ENCODE results near the gene TRAK1. TPM values are rescaled to one million over a fixed set of nuclear protein-coding genes. Genes with fewer than 3 reads are reported as not detected.

Gene TRAK1
- total RNA-seq, 1 donor from 2014 or later = 41.7 TPM

DNA sequence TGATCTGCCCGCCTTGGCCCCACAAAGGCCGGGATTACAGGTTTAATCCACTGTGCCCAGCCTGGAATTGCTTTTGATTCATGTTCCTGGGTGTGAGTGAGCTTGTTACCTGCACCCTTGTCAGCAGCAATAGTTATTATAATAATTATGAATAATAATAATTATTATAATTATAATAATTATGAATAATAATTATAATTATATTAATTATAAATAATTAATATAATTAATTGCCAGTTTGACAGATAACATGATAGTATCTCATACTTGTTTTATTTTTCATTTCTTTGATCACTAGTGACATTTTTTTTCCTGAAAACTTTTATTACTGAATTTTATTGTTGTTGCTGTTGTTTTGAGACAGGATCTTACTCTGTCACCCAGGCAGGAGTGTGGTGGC, 21.1 kb upstream of the TRAK1 start:
- no peaks in the 10 kb centered on the region for H3K27me3 ChIP-seq (ENCODE audit: control insufficient read depth, insufficient read depth, low read length)
- no peak overlapping the region for H3K4me3 ChIP-seq (ENCODE audit: low read depth, low read length)
- TF ChIP-seq, protein P1, sequence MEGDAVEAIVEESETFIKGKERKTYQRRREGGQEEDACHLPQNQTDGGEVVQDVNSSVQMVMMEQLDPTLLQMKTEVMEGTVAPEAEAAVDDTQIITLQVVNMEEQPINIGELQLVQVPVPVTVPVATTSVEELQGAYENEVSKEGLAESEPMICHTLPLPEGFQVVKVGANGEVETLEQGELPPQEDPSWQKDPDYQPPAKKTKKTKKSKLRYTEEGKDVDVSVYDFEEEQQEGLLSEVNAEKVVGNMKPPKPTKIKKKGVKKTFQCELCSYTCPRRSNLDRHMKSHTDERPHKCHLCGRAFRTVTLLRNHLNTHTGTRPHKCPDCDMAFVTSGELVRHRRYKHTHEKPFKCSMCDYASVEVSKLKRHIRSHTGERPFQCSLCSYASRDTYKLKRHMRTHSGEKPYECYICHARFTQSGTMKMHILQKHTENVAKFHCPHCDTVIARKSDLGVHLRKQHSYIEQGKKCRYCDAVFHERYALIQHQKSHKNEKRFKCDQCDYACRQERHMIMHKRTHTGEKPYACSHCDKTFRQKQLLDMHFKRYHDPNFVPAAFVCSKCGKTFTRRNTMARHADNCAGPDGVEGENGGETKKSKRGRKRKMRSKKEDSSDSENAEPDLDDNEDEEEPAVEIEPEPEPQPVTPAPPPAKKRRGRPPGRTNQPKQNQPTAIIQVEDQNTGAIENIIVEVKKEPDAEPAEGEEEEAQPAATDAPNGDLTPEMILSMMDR (IDR thresholded peaks at IDR 0.05; ENCODE audit: insufficient read depth, low read length, poor library complexity, severe bottlenecking) = no peak
- H3K36me3 ChIP-seq (ENCODE audit: control insufficient read depth, insufficient read depth, low read length) = no peaks in the 10 kb centered on the region
- DNase-seq (ENCODE audit: low read depth) = no peak

DNA sequence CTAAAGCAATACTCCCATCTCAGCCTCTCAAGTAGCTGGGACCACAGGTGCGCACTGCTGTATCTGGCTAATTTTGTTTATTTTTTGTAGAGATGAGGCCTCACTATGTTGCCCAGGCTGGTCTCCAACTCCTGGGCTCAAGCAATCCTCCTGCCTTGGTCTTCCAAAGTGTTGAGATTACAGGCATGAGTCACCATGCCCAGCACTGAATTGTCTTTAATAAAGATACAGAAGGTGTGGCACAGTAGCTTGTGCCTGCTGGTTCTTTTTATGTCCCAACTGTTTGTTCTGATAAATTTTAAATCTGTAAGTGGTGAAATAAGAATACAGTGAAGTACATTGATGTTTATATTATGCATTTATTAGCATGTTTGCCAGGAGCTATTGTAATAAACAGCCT, 20.6 kb upstream of the TRAK1 start:
- TF ChIP-seq, protein P1 (IDR thresholded peaks at IDR 0.05; ENCODE audit: insufficient read depth, low read length, poor library complexity, severe bottlenecking) = no peak
- Histone ChIP-seq H3K36me3 (ENCODE audit: control insufficient read depth, insufficient read depth, low read length) (no peaks in the 10 kb centered on the region), H3K4me3 (ENCODE audit: low read depth, low read length) (no peak overlapping the region), H3K27me3 (ENCODE audit: control insufficient read depth, insufficient read depth, low read length) (no peaks in the 10 kb centered on the region)
- DNase-seq (ENCODE audit: low read depth) = no peak

DNA sequence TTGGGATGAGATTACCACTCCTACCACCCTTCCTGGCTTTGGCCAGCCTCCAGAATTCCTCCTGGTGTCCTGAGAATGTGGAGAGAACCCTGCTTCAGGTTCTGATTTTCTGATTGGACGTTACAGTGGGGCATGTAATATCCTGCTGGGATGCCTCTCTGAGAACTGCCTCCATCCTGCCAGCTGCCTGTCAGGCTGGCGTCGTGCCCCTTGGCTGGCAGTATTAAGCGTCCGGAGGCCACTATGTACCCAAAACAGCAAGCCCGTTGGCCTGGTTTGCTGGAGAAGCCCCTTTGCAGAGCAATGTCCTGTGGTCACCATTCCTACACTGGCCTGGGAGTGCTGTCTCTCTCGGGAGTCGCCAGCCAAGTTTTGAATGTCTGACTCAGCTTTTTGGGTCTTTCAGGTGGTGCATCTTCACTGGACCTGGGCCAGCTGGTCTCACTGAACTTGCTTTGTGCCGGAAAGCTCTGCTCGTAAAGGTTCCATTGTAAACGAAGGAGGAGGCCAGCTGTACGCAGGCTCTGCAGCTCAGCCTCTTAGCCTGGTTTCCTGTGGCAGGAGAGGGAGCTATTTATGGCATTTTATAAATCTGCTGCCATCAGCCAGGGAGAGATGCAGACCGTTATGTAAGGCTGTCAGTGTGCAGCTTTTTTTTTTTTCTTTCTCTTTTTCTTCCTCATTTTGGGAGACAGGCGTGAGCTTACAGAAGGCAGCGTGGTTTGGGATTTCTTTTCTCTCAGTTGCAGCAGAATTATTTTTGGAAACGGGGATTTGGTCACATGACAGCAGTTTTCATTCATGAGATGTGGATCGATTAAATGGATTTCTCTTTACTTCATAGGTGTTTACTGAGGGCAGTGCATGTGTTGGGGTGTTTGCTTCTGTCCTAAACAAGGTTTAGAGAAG, 19.0 kb upstream of the TRAK1 start:
- no peaks in the 10 kb centered on the region for H3K27me3 ChIP-seq (ENCODE audit: control insufficient read depth, insufficient read depth, low read length)
- no peak overlapping the region for H3K4me3 ChIP-seq (ENCODE audit: low read depth, low read length)
- no peaks in the 10 kb centered on the region for H3K36me3 ChIP-seq (ENCODE audit: control insufficient read depth, insufficient read depth, low read length)
- TF ChIP-seq, protein P1 (IDR thresholded peaks at IDR 0.05; ENCODE audit: insufficient read depth, low read length, poor library complexity, severe bottlenecking) = no peak
- no peak for DNase-seq (ENCODE audit: low read depth)

DNA sequence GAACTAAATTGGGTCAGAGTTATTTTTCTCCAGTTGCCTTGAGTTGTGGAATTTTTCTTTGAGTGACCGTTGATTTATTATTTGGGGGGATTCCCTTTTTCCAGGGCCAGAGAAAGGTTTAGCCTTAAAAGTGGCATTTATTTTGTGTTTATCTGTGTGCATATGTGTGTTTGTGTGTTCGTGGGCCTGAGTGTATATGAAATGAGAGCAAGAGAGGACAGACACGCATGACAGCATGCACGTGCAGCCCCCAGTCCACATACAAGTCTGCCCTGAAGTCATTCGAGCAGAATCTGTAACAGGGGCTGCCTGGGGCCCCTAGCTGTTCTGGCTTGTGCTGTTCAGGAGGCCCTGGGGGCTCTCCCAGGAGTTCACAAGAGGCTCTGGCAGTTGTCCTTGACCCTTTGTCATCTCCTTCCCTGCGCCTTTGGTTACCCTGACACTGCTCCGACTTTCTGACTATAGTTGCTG, 18.3 kb upstream of the TRAK1 start:
- TF ChIP-seq, protein P1 (IDR thresholded peaks at IDR 0.05; ENCODE audit: insufficient read depth, low read length, poor library complexity, severe bottlenecking) = no peak
- no peaks in the 10 kb centered on the region for H3K36me3 ChIP-seq (ENCODE audit: control insufficient read depth, insufficient read depth, low read length)
- no peaks in the 10 kb centered on the region for H3K27me3 ChIP-seq (ENCODE audit: control insufficient read depth, insufficient read depth, low read length)
- DNase-seq (ENCODE audit: low read depth) = no peak
- H3K4me3 ChIP-seq (ENCODE audit: low read depth, low read length) = no peak overlapping the region

DNA sequence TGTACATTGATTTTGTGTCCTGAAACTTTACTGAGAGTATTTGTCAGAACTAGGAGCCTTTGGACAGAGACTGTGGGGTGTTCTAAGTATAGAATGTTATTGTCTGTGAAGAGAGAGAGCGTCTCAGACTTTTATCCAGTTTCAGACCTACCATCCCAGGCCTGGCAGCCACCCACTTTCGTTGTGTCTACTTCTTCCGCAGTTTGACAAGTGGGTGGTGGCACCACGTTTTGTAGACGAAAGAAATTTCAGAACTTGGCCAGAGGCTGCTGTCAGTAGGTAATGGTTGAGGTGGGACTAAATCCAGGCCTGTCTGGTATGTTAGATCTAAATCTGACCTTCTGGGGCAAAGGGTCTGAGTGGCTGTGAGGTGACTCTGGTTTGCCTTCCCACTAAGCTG, 13.4 kb upstream of the TRAK1 start:
- no peak overlapping the region for H3K4me3 ChIP-seq (ENCODE audit: low read depth, low read length)
- DNase-seq (ENCODE audit: low read depth) = no peak
- H3K36me3 ChIP-seq (ENCODE audit: control insufficient read depth, insufficient read depth, low read length) = no peaks in the 10 kb centered on the region
- no peaks in the 10 kb centered on the region for H3K27me3 ChIP-seq (ENCODE audit: control insufficient read depth, insufficient read depth, low read length)
- TF ChIP-seq, protein P1 (IDR thresholded peaks at IDR 0.05; ENCODE audit: insufficient read depth, low read length, poor library complexity, severe bottlenecking) = no peak
